CD4-positive, CD25-positive, alpha-beta regulatory T cell (primary cell): Measurements from ENCODE around the gene CCNB2. TPM values are rescaled to one million over a fixed set of nuclear protein-coding genes. Genes with fewer than 3 reads are reported as not detected.

Source experiments
- ATAC-seq, 2 donors: fragments of 150-1000 bp; cut with Tn5 transposase; one replicate each; pipeline ENCODE4 v1.10.0; 2021; ENCODE audit warnings: low read depth in 2 of 2, moderate number of reproducible peaks in 2 of 2, moderate library complexity in 1 of 2
- DNase-seq, 3 donors: peaks; one replicate each; pipeline versions ENCODE4 v3.0.0 to v3.0.0-alpha.2; 2012 to 2022; ENCODE audit warnings: mixed read lengths in 1 of 3
- H3K27ac ChIP-seq: one replicate; pipeline ENCODE4 v1.7.0; 2013; ENCODE audit warnings: mild to moderate bottlenecking, low read length; ENCODE audit not compliant: insufficient read depth, poor library complexity, severe bottlenecking
- H3K27me3 ChIP-seq: one replicate; pipeline ENCODE4 v1.7.0; 2013; ENCODE audit warnings: low read length; ENCODE audit not compliant: control insufficient read depth, insufficient read depth
- H3K36me3 ChIP-seq: one replicate; pipeline ENCODE4 v1.7.0; 2013; ENCODE audit warnings: mild to moderate bottlenecking, low read length, moderate library complexity; ENCODE audit not compliant: control insufficient read depth, insufficient read depth
- H3K4me1 ChIP-seq: 2 replicates; pipeline ENCODE4 v1.7.0; 2013; ENCODE audit warnings: mild to moderate bottlenecking, low read length; ENCODE audit not compliant: insufficient read depth, control insufficient read depth, poor library complexity, severe bottlenecking
- H3K4me3 ChIP-seq: one replicate; pipeline ENCODE4 v1.7.0; 2013; ENCODE audit warnings: low read depth, mild to moderate bottlenecking, low read length, moderate library complexity
- H3K9me3 ChIP-seq, 2 experiments: 1 replicate in 1 of 2; 2 replicates in 1 of 2; pipeline ENCODE4 v1.7.0; 2013; ENCODE audit warnings: low read length in 2 of 2, mild to moderate bottlenecking in 1 of 2, moderate library complexity in 1 of 2; ENCODE audit not compliant: control insufficient read depth in 2 of 2
- H3K27ac Mint-ChIP-seq, 3 donors: one replicate each; pipeline ENCODE4 v1.8.0; 2020 to 2022; ENCODE audit warnings: mild to moderate bottlenecking in 3 of 3, mixed read lengths in 3 of 3, moderate library complexity in 2 of 3
- H3K27me3 Mint-ChIP-seq: one replicate; pipeline ENCODE4 v1.8.0; 2022; ENCODE audit warnings: mild to moderate bottlenecking, mixed read lengths
- H3K36me3 Mint-ChIP-seq: one replicate; pipeline ENCODE4 v1.8.0; 2020; ENCODE audit warnings: mixed read lengths
- H3K4me1 Mint-ChIP-seq, 4 donors: one replicate each; pipeline ENCODE4 v1.8.0; 2020 to 2022; ENCODE audit warnings: mixed read lengths in 4 of 4, mild to moderate bottlenecking in 1 of 4
- H3K4me3 Mint-ChIP-seq, 4 donors: one replicate each; pipeline ENCODE4 v1.8.0; 2020 to 2022; ENCODE audit warnings: mild to moderate bottlenecking in 4 of 4, mixed read lengths in 4 of 4, moderate library complexity in 3 of 4
- H3K9me3 Mint-ChIP-seq, 7 donors: one replicate each; pipeline ENCODE4 v1.8.0; 2020 to 2022; ENCODE audit warnings: mixed read lengths in 7 of 7, mild to moderate bottlenecking in 3 of 7, moderate library complexity in 2 of 7
- polyA plus RNA-seq, 4 donors: library from polyadenylated mRNA; unstranded; fragments of 300-500 nt; fragmentation: Illumina TruSeq; gene quantifications; one replicate each; pipeline ENCODE4 v1.2.3, GENCODE V29; 2021
- total RNA-seq: library from RNA; stranded (reverse); gene quantifications from one replicate; pipeline ENCODE4 v1.2.3, GENCODE V29; 2022

The CCNB2 gene
- total and polyA plus RNA-seq, 5 donors from 2014 or later, result 1.8 to 15.9 (median 6.2) TPM

GRCh38 chr15:59174151-59174834 lies 69.3 kb downstream of the CCNB2 start:
- DNase-seq, result no peak
- peaks cover 0 to 2% (median 0%) of the 10 kb centered on the region in 7 donors for H3K9me3 Mint-ChIP-seq
- Histone ChIP-seq H3K9me3 (no peaks in the 10 kb centered on the region), H3K4me1 (no peaks in the 10 kb centered on the region), H3K36me3 (no peaks in the 10 kb centered on the region), H3K27ac (no peak overlapping the region), H3K27me3 (no peaks in the 10 kb centered on the region), H3K4me3 (no peak overlapping the region)
- peaks cover 0 to 4% (median 0%) of the 10 kb centered on the region in 4 donors for H3K4me1 Mint-ChIP-seq
- no peak overlapping the region for H3K27ac Mint-ChIP-seq
- no peak overlapping the region for H3K4me3 Mint-ChIP-seq
- ATAC-seq, result no peak
- H3K36me3 Mint-ChIP-seq, result no peaks in the 10 kb centered on the region
- peaks cover 10% of the 10 kb centered on the region for H3K27me3 Mint-ChIP-seq

Other genes with a start within 250 kb of the CCNB2 start
- 232 TPM for gene SLTM, start 171.5 kb upstream of the CCNB2 start, total RNA-seq
- gene SLTM, start 171.5 kb upstream of the CCNB2 start, polyA plus RNA-seq, result 10 to 100 TPM; 43.6 to 57.5 (median 53.8) TPM
- 58.2 TPM for gene RNF111, start 117.5 kb upstream of the CCNB2 start, total RNA-seq
- gene RNF111, start 117.5 kb upstream of the CCNB2 start, polyA plus RNA-seq, result 10 to 100 TPM; 17.2 to 23.2 (median 18.8) TPM
- gene LDHAL6B, start 101.7 kb downstream of the CCNB2 start, total RNA-seq, result not detected
- not detected for gene LDHAL6B, start 101.7 kb downstream of the CCNB2 start, polyA plus RNA-seq